Cardiac muscle cell (in vitro differentiated cells and primary cell): ENCODE measurements around the gene GRAMD2B. TPM values are rescaled to one million over a fixed set of nuclear protein-coding genes. Genes with fewer than 3 reads are reported as not detected.
"Not testable (repeated sequence)": the region's sequence is repeated elsewhere in the genome, so short reads cannot be mapped to it uniquely, and the experiment has no call there.

Experiments used
- DNase-seq, 2 donors: peaks; one replicate each; pipeline versions ENCODE4 v3.0.0 to v3.0.0-alpha.2; 2010 to 2017; ENCODE audit warnings: low read depth in 1 of 2, low spot score in 1 of 2
- H3K27ac ChIP-seq: fragments of 200-600 bp; sonication (generic); 2 replicates; pipeline ENCODE4 v1.5.1; 2016
- H3K27me3 ChIP-seq: fragments of 200-600 bp; sonication (generic); 2 replicates; pipeline ENCODE4 v1.6.0; 2016; ENCODE audit warnings: control low read depth
- H3K36me3 ChIP-seq: fragments of 200-600 bp; sonication (generic); 2 replicates; pipeline ENCODE4 v1.5.1; 2016; ENCODE audit warnings: control low read depth
- H3K4me1 ChIP-seq: fragments of 200-600 bp; sonication (generic); 2 replicates; pipeline ENCODE4 v1.8.1; 2017; ENCODE audit warnings: low read depth, mild to moderate bottlenecking, mixed run types
- H3K4me3 ChIP-seq: fragments of 200-600 bp; sonication (generic); 2 replicates; pipeline ENCODE4 v1.5.1; 2016; ENCODE audit warnings: mild to moderate bottlenecking
- H3K9me3 ChIP-seq: fragments of 200-600 bp; sonication (generic); 2 replicates; pipeline ENCODE4 v1.5.1; 2017; ENCODE audit warnings: low read depth, mild to moderate bottlenecking, control low read depth
- CTCF ChIP-seq: IDR thresholded peaks from 2 replicates; pipeline ENCODE4 v1.5.1; 2012; ENCODE audit warnings: low read depth, mild to moderate bottlenecking, low read length
- polyA plus RNA-seq: library from polyadenylated mRNA; unstranded; fragments of >200 nt; fragmentation: Nextera tagmentation; extraction: Ambion mirVana; gene quantifications from 2 replicates; pipeline ENCODE4 v1.2.1, GENCODE V29; 2016
- total RNA-seq: library from RNA; depleted of rRNA; stranded (reverse); fragments of >200 nt; gene quantifications from 2 replicates; pipeline ENCODE4 v1.2.3, GENCODE V29; 2016

GRAMD2B gene
- total and polyA plus RNA-seq, 2 experiments from 2014 or later, result 17.7 to 26.8 TPM

DNA sequence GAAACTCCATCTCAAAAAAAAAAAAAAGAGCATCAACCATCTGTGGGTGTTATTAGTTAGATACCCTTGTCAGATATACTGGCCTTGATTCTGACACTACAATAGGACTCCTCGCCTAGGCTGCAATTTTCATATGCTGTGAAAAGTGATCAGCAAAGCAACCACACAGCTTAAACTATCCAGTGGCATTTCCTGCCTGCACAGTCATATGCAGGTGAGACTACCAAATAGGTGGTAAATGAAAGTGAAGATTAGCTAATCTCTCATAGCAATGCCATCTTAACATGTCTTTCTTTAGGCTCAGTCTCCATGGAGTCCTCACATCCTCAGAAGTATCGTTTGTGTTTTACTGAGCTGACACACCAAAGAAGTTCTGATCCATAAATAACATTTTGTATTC lies 40.8 kb downstream of the GRAMD2B start:
- Histone ChIP-seq H3K9me3 (no peaks in the 10 kb centered on the region), H3K4me1 (peaks cover 6% of the 10 kb centered on the region), H3K27me3 (no peaks in the 10 kb centered on the region), H3K4me3 (no peak overlapping the region), H3K36me3 (no peaks in the 10 kb centered on the region), H3K27ac (no peak overlapping the region)
- no peak for TF ChIP-seq CTCF
- no peak for DNase-seq

- no peaks in the 10 kb centered on the region for H3K9me3 ChIP-seq
- peaks cover 6% of the 10 kb centered on the region for H3K4me1 ChIP-seq
- no peak overlapping the region for H3K4me3 ChIP-seq
- no peak for TF ChIP-seq CTCF
- no peaks in the 10 kb centered on the region for H3K36me3 ChIP-seq
- DNase-seq, result no peak
- no peaks in the 10 kb centered on the region for H3K27me3 ChIP-seq
- H3K27ac ChIP-seq, result no peak overlapping the region
Measured at GRCh38 chr5:126464959-126465358, 41.8 kb downstream of the GRAMD2B start.

GRCh38 chr5:126468091-126468490 lies 44.9 kb downstream of the GRAMD2B start:
- H3K9me3 ChIP-seq, result no peaks in the 10 kb centered on the region
- H3K27me3 ChIP-seq, result no peaks in the 10 kb centered on the region
- no peak for TF ChIP-seq CTCF
- H3K27ac ChIP-seq, result no peak overlapping the region
- H3K4me3 ChIP-seq, result no peak overlapping the region
- H3K36me3 ChIP-seq, result no peaks in the 10 kb centered on the region
- DNase-seq, result no peak
- no peaks in the 10 kb centered on the region for H3K4me1 ChIP-seq

DNA sequence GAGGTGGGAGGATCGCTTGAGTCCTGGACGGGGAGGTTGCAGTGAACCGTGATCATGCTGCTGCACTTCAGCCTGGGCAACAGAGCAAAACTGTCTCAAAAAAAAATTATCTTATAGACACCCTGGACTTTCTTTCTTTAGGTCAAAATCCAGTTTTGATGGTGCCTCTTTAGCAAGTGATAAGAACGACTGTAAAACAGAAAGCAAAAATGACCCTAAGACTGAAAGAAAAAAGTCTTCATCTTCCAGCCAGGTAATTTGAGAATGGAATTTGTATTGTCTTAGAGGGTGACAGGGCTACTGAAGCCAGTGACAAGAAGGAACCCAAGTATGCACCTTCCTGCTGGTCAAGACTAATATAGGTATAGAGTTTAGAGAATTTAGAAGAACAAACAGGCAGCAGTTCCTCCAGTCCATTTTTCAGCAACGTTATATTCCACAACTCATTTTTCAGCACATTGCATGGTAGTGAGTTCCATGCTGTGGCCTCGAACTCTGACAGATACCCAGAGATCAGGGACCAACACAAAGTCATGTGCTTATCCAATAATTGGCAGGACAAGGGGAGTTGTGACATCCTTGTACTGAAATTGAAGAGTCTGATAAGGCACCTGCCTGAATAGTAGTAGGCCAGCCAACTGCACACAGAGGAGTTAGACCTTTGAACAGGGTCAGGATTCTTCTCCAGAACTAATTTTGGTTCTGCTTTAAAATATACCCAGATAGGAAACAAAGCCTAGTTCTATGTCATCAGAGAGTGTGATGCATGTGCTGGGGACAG lies 46.5 kb downstream of the GRAMD2B start:
- Histone ChIP-seq H3K27ac (no peak overlapping the region), H3K36me3 (no peaks in the 10 kb centered on the region), H3K4me3 (no peak overlapping the region), H3K4me1 (no peaks in the 10 kb centered on the region), H3K27me3 (no peaks in the 10 kb centered on the region), H3K9me3 (no peaks in the 10 kb centered on the region)
- no peak for TF ChIP-seq CTCF
- DNase-seq, result no peak

DNA sequence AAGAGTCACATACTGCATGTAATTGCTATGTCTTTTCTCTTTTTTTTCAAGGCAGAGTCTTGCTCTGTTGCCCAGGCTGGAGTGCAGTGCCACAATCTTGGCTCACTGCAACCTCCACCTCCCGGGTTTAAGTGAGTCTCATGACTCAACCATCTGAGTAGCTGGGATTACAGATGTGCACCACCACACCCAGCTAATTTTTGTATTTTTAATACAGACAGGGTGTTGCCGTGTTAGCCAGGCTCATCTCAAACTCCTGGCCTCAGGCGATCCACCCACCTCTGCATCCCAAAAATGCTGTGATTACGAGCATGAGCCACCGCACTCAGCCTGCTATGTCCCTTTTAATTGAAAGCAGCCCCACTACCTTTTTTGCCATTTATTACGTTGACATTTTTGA lies 47.3 kb downstream of the GRAMD2B start:
- not testable (repeated sequence) for H3K4me1 ChIP-seq, H3K9me3 ChIP-seq, H3K36me3 ChIP-seq, H3K27ac ChIP-seq, H3K27me3 ChIP-seq, H3K4me3 ChIP-seq, DNase-seq

DNA sequence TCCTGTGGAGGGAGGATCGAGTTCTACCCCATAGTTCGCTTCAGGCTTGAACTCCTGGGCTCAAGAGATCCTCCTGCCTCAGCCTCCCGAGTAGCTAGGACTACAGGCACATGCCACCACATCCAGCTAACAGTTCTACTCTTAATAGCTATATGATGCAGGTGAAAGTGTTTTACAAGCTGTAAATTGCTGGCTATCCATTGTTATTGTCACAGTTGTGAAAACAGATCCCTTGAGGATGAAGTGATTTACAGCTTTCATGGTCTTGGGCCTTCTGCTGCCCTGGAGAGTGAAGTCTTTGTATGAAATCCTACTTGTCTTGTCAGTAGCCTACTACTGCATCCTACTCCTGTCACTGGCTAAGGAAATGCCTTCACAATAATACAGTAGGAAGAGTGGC lies 48.0 kb downstream of the GRAMD2B start:
- H3K27me3 ChIP-seq, result no peaks in the 10 kb centered on the region
- H3K27ac ChIP-seq, result no peak overlapping the region
- H3K4me3 ChIP-seq, result no peak overlapping the region
- DNase-seq, result no peak
- no peaks in the 10 kb centered on the region for H3K4me1 ChIP-seq
- no peak for TF ChIP-seq CTCF
- no peaks in the 10 kb centered on the region for H3K36me3 ChIP-seq
- no peaks in the 10 kb centered on the region for H3K9me3 ChIP-seq
